Hematopoietic multipotent progenitor cell treated with erythropoietin and hydrocortisone succinate and interleukin-3 and kit ligand, for 17 days (in vitro differentiated cells): ENCODE data around the gene ALDH3B2.

Experiments
- DNase-seq: peaks from one replicate; pipeline ENCODE4 v3.0.0-alpha.2; 2015; ENCODE audit warnings: low spot score

Gene ALDH3B2

DNA sequence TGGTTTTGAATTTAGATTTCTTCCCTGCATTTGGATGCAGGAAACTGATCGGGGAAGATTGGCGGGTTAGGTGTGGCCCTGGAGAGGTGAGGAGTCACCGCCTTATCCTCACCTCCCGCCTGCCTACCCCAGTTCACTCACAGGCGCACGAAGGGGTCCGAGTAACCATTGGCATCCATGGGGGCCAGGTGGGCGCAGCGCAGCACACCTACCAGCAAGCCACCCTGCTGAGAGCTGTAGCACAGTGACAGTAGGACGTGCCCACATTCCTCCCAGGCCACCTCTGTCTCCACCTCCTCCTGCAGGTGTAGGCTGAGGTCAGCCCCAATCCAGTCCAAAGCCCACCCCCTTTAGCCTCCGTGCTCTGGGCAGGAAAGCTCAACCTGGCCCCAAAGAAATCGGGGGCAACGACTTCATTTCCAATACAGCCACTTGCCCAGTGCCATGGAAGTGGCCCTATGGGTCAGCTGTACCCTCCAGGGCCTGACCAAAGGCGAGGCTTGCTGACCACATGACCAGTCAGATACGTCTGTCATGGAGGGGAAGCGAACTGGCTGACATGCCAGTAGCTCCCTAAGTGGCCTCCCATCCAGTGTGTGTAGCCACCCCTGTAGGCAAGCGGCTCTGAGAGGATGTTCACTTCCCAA is 61.0 kb downstream of the ALDH3B2 start:
- DNase-seq = no peak

GRCh38 chr11:67612751-67613150 is 61.7 kb downstream of the ALDH3B2 start:
- DNase-seq = no peak
